ENCODE data around the gene WSCD1. TPM values are rescaled to one million over a fixed set of nuclear protein-coding genes. Genes with fewer than 3 reads are reported as not detected.

The WSCD1 gene
- total and polyA plus RNA-seq, 12 donors, result 2.5 to 13.8 (median 4.2) TPM

DNA sequence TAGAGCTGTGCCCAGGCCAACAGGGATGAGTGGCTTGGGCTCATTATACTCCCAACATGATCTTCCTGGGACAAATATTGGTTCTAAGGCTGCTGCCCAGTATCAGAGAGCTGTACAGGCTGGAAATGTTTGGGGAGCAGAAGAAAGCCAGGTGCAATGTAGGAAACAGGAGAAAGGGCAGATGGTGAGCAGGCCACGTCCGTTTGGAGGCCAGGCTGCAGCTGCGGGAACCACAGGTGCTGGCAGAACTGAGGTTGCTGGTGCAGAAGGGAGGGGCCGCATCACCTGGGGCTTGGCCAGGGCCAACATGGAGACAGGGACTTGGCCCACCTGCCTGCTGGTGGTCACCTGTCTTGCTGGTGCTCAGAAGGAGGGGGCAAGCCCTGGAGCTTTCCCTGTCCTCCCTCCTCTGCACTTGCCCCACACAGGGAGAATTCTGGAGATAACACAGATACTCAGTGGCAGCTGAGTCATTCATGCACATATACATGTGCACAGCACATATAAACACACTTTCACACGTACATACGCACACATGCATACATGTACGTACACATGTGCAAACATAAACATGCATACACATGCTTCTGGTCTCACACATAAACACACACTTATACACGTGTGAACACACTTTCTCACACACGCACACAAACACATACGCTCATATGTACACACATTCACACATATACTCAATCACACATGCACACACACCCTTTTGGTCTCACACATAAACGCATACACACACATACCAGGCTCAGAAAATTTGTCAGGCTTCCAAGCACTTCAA, 67.7 kb downstream of the WSCD1 start:
- H3K36me3 ChIP-seq, result no peaks in the 10 kb centered on the region
- H3K4me3 ChIP-seq, result no peak overlapping the region
- H3K27ac ChIP-seq, result no peak overlapping the region
- peaks cover 0 to 17% (median 0%) of the 10 kb centered on the region in 7 donors for H3K27me3 ChIP-seq
- WGBS, 2 donors, result 78 to 87% methylated on average over 11 of the region's 11 CpGs
- DNase-seq (no peak), ATAC-seq (no peak)
- H3K9me3 ChIP-seq, result no peaks in the 10 kb centered on the region
- no peaks in the 10 kb centered on the region for H3K4me1 ChIP-seq
- intact Hi-C loops (cut with DNase I), result no loop called here
- TF ChIP-seq, protein P1, sequence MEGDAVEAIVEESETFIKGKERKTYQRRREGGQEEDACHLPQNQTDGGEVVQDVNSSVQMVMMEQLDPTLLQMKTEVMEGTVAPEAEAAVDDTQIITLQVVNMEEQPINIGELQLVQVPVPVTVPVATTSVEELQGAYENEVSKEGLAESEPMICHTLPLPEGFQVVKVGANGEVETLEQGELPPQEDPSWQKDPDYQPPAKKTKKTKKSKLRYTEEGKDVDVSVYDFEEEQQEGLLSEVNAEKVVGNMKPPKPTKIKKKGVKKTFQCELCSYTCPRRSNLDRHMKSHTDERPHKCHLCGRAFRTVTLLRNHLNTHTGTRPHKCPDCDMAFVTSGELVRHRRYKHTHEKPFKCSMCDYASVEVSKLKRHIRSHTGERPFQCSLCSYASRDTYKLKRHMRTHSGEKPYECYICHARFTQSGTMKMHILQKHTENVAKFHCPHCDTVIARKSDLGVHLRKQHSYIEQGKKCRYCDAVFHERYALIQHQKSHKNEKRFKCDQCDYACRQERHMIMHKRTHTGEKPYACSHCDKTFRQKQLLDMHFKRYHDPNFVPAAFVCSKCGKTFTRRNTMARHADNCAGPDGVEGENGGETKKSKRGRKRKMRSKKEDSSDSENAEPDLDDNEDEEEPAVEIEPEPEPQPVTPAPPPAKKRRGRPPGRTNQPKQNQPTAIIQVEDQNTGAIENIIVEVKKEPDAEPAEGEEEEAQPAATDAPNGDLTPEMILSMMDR (IDR thresholded peaks at IDR 0.05), result no peak

DNA sequence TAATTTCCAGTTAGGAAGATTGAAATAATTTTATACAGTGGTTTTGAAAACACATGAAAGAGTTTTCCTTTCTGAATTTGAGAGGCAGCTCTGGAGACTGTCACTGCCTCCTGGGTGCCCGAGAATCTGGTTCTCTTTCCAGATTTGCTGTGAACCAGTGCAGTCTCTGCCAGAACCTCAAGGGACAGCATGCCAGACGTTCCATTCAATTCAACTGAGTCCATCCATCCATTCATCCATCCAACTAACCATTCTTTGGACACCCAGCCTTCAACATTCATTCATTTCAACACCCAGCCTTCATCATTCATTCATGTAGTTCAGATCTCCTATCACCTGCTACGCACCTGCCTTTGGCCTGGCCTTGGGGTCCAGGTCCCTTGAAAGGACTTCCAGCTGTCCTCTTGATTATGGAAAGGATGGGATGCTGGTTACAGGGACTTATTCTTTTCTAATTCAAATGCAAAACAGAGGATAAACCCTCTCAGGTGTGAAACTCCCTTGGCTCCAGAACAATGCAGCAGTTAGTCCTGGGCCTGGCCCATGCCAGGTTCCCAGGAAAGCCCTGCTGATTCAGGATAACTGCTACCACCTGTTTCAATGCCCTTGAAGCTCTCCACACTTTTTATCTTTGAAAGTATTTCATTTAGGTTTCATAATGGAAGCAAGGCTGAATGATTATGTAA, 68.7 kb downstream of the WSCD1 start:
- intact Hi-C loops (cut with DNase I), result no loop called here
- ATAC-seq (no peak), DNase-seq (no peak)
- 55 to 66% methylated on average over 3 of the region's 3 CpGs for WGBS, 2 donors
- TF ChIP-seq, protein P1 (IDR thresholded peaks at IDR 0.05), result no peak
- H3K9me3 ChIP-seq, result no peaks in the 10 kb centered on the region
- H3K36me3 ChIP-seq, result no peaks in the 10 kb centered on the region
- peaks cover 0 to 17% (median 0%) of the 10 kb centered on the region in 7 donors for H3K27me3 ChIP-seq
- H3K4me1 ChIP-seq, result no peaks in the 10 kb centered on the region
- H3K4me3 ChIP-seq, result no peak overlapping the region
- H3K27ac ChIP-seq, result no peak overlapping the region

DNA sequence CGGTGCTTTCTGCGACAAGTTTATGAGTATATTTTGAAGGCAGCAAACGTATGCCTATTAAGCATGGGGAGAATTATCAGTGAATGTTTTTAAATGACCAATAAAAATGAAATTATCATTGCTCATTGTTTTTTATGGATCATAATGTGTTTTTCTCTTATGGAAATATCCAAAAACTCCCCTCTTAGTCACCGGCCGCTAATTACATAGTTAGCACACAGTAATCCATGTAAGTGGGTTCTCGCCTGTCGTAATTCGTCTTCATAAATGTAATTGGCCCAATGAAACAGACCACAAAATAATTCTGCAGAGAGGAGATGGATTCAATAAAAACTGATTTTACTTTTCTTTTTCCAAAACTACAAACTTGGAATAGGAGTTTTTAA, 69.3 kb downstream of the WSCD1 start:
- intact Hi-C loops (cut with DNase I), result no loop called here
- peaks cover 0 to 17% (median 0%) of the 10 kb centered on the region in 7 donors for H3K27me3 ChIP-seq
- H3K4me3 ChIP-seq, result no peak overlapping the region
- H3K36me3 ChIP-seq, result no peaks in the 10 kb centered on the region
- WGBS, 2 donors, result 89 to 94% methylated on average over 8 of the region's 8 CpGs
- no peaks in the 10 kb centered on the region for H3K9me3 ChIP-seq
- no peaks in the 10 kb centered on the region for H3K4me1 ChIP-seq
- no peak for ATAC-seq
- TF ChIP-seq, protein P1 (IDR thresholded peaks at IDR 0.05), result no peak
- no peak overlapping the region for H3K27ac ChIP-seq
- DNase-seq, result no peak

DNA sequence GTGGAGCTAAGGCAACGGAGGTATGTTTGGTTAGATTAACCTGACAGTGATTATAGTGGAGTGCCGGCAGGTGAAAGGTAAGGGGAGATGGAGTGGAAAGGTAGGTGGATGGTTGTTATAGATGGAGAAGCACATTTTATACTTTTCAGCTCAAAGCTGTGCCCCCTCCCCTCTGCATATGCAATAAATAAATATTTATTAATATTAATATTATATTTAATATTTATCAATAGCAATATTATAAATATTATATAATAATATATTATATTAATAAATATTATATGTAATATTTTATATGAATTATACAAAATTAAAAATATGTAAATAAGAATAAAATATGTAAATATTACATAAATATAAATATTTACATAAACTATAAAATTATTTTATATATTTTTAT, 70.0 kb downstream of the WSCD1 start:
- H3K9me3 ChIP-seq, result no peaks in the 10 kb centered on the region
- 80 to 91% methylated on average over 2 of the region's 2 CpGs for whole genome bisulfite sequencing, 2 donors
- TF ChIP-seq, protein P1 (IDR thresholded peaks at IDR 0.05), result no peak
- H3K4me3 ChIP-seq, result no peak overlapping the region
- peaks cover 0 to 13% (median 0%) of the 10 kb centered on the region in 7 donors for H3K27me3 ChIP-seq
- no peak for DNase-seq
- H3K36me3 ChIP-seq, result no peaks in the 10 kb centered on the region
- no peaks in the 10 kb centered on the region for H3K4me1 ChIP-seq
- H3K27ac ChIP-seq, result no peak overlapping the region
- intact Hi-C loops (cut with DNase I), result loop anchor here in 1 of 10 donors (10.0 kb wide), 1 partner anchor 65 kb away; no protein-coding TSS in a partner anchor
- ATAC-seq, result no peak

Data from heart right ventricle (tissue), 16 donors.